Cardiac fibroblast (primary cell): ENCODE data around the gene ZNF3.
A peak's percentile ranks its signal among the peaks of the same experiment; 100 is the strongest.

Experiments
- DNase-seq, 2 donors: peaks; one replicate each; pipeline versions ENCODE4 v3.0.0 to v3.0.0-alpha.2; 2010; ENCODE audit warnings: low read depth in 2 of 2
- H3K4me3 ChIP-seq, 2 donors: replicated peaks in 1 of 2; 1 replicate in 1 of 2; 2 replicates in 1 of 2; pipeline ENCODE4 v1.5.1; 2011; ENCODE audit warnings: low read depth in 2 of 2, low read length in 2 of 2, mild to moderate bottlenecking in 2 of 2, moderate library complexity in 1 of 2
- TF ChIP-seq, protein P1 (sequence below): IDR thresholded peaks from one replicate; pipeline ENCODE4 v1.5.1; 2011; ENCODE audit warnings: low read depth, mild to moderate bottlenecking, low read length, inconsistent platforms

The ZNF3 gene

DNA sequence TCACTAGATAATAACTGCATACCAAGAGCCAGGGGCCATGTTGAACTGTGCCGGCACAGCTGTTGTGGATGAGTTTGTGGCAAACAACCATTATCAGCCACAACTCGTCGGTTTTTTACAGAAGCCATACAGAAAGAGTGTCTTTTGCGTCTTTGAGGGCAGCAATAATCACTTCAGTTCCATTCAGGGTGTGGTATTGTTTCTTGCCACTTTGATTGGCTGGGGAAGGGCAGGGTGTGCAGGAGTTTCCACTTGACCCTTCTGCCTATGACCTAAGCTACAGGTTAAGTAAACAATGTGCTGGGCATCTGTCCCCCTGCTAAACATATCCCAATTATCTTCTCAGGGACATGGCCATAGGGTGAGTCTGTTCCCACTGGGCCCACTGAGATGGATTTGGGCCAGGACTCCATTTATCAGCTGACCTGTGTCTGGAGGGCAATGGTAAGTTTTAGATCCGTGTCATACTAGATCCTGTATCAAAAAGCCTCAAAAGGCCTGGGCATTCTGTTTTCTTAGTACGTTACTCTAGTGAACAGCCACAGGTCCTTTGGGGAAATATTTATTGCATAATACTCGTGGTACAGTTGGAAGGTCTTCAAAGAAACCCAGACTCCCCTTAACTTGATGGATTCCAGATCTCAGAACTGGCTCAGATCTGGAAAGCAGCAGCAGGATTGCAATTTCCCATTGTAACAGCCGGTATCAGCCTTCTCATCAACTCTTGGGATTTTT is 15.9 kb downstream of the ZNF3 start:
- no peak overlapping the region for H3K4me3 ChIP-seq
- DNase-seq: peak; percentile 76 to 92
- TF ChIP-seq, protein P1, sequence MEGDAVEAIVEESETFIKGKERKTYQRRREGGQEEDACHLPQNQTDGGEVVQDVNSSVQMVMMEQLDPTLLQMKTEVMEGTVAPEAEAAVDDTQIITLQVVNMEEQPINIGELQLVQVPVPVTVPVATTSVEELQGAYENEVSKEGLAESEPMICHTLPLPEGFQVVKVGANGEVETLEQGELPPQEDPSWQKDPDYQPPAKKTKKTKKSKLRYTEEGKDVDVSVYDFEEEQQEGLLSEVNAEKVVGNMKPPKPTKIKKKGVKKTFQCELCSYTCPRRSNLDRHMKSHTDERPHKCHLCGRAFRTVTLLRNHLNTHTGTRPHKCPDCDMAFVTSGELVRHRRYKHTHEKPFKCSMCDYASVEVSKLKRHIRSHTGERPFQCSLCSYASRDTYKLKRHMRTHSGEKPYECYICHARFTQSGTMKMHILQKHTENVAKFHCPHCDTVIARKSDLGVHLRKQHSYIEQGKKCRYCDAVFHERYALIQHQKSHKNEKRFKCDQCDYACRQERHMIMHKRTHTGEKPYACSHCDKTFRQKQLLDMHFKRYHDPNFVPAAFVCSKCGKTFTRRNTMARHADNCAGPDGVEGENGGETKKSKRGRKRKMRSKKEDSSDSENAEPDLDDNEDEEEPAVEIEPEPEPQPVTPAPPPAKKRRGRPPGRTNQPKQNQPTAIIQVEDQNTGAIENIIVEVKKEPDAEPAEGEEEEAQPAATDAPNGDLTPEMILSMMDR: no peak

DNA sequence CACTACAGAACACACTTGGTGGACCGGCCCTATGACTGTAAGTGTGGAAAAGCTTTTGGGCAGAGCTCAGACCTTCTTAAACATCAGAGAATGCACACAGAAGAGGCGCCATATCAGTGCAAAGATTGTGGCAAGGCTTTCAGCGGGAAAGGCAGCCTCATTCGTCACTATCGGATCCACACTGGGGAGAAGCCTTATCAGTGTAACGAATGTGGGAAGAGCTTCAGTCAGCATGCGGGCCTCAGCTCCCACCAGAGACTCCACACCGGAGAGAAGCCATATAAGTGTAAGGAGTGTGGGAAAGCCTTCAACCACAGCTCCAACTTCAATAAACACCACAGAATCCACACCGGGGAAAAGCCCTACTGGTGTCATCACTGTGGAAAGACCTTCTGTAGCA is 17.4 kb downstream of the ZNF3 start:
- TF ChIP-seq, protein P1: no peak

DNA sequence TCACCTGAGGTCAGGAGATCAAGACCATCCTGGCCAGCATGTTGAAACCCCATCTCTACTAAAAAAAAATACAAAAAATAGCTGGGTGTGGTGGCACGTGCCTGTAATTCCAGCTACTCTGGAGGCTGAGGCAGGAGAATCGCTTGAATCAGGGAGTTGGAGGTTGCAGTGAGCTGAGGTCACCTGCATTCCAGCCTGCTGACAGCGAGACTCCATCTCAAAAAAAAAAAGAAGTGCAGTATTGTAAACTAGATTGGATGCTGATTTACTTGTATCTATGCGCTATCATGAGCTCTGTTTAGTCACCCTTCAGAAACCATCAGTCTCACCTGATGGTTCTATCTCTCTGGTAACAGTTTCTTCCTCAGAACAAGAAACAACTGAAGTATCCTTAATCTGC is 18.1 kb downstream of the ZNF3 start:
- DNase-seq: no peak
- no peak overlapping the region for H3K4me3 ChIP-seq
- TF ChIP-seq, protein P1: no peak

More for the DNA sequence above, 17.4 kb downstream of the ZNF3 start:
- DNase-seq: no peak
- H3K4me3 ChIP-seq: no peak overlapping the region

DNA sequence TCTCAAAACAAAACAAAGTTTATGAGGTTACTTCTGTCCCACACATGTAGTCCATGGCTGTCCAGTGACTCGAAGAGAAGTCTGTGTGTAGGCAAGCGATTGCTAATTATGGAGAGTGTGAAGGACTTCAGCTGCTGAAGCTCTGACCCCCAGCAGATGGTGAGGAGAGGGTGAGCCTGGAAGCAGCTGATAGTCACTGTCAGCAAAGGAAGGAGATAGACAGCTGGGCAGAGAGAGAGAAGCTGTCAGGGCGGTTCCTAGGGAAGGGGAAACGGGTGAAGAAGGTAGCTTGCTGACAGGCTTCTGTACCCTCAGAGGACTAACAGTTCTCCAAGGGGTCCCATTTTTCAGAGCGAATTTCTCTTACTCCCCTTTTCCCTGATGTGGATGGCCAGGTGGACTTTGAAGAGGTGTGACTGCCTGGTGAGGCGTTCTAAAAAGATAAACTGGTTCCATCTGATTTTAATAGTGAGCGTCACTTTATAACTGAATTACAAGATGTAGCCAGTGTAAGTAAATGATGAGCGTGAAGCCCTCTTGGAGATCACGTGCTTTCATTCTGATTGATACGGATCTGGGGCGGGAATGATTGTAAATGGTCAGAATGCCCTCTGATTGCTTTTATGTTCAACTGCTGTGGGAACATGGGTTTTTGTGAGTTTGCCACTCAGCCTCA is 19.9 kb downstream of the ZNF3 start:
- no peak overlapping the region for H3K4me3 ChIP-seq
- no peak for DNase-seq
- TF ChIP-seq, protein P1: no peak

DNA sequence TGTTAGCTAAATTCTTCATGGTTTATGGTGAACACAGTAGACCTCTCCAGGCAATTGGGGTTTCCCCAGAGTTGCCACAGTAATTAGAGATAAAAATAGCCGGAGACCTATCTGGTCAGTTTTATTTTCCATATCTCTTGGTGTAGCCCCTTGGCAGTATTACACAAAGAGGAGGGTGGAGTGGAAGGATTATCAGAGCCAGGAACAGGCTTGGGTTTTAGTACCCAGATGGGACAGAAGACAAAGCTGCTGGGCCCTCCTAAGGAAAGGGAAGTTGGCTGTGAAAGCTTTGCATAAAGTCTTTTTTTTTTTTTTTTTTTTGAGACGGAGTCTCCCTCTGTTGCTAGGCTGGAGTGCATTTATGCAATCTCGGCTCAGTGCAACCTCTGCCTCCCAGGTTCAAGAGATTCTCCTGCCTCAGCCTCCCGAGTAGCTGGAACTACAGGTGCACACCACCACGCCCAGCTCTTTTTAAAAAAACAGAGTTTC is 22.2 kb downstream of the ZNF3 start:
- H3K4me3 ChIP-seq: no peak overlapping the region
- TF ChIP-seq, protein P1: no peak
- DNase-seq: no peak

DNA sequence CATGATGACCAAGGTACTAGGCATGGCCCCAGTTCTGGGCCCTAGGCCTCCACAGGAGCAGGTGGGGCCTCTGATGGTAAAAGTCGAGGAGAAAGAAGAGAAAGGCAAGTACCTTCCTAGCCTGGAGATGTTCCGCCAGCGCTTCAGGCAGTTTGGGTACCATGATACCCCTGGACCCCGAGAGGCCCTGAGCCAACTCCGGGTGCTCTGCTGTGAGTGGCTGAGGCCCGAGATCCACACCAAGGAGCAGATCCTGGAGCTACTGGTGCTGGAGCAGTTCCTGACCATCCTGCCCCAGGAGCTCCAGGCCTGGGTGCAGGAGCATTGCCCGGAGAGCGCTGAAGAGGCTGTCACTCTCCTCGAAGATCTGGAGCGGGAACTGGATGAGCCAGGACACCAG is 24.5 kb downstream of the ZNF3 start:
- TF ChIP-seq, protein P1: no peak
- DNase-seq: no peak
- no peak overlapping the region for H3K4me3 ChIP-seq
